ENCODE results near the gene TSSK2.

TSSK2 gene

DNA sequence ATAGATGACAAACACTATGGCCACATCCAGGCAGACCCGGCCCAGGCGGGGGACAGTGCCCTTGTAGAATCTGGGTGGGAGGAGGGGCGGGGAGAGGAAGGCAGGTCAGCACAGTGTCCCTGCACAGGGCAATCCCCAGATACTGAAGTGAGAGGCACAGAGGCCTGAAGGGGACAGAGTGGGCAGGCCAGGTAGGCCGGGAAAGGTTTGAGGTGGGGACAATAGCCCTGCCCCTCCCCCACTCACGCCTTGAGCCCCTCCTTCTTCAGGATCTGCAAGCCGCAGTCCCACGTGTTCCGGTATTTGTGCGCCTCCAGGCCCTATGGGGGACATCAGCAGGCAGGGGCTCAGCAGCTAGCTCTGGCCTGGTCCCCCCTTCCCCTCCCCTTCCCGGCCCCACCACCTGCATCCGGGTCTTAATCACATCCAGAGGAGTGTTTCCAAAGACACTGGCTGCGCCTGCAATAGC lies 45.1 kb downstream of the TSSK2 start:
- H3K36me3 Mint-ChIP-seq (ENCODE audit: insufficient read depth), result peaks cover 17% of the 10 kb centered on the region
- peak overlapping the region; percentile 38 to 60 for H3K27ac Mint-ChIP-seq
- H3K27me3 Mint-ChIP-seq, result no peaks in the 10 kb centered on the region
- ATAC-seq (replicated peaks) (no peak), DNase-seq (no peak)
- H3K9me3 Mint-ChIP-seq, result no peaks in the 10 kb centered on the region
- peak overlapping the region; percentile 59 to 68 for H3K4me3 Mint-ChIP-seq
- peaks cover 23 to 32% of the 10 kb centered on the region in 2 donors for H3K4me1 Mint-ChIP-seq (ENCODE audit: low read depth in 2 of 2)

DNA sequence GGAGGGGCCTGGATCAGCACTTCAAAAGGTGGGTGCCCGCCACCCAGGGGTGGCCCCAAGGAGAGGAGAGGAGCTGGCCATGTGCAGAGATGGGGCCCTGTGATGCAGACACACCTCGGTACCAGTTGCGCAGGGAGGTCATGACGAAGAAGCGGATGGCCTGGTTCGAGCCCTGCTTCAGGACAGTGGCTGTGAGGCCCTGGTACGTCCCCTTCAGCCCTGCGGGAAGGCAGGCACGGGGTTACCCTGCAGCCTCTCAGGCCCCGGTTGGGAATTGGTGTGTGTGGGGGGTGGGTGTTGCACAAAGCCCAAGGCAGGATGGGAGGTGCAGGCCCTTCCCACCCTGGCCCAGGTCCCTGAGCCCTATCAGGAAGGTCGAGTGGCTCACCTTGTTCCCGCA lies 45.6 kb downstream of the TSSK2 start:
- ATAC-seq (replicated peaks) (no peak), DNase-seq (no peak)
- Mint-ChIP-seq H3K4me1 (ENCODE audit: low read depth in 2 of 2) (peaks cover 23 to 32% of the 10 kb centered on the region in 2 donors), H3K9me3 (no peaks in the 10 kb centered on the region), H3K27ac (peak overlapping the region; percentile 38 to 60), H3K27me3 (no peaks in the 10 kb centered on the region), H3K4me3 (peak overlapping the region; percentile 59 to 68), H3K36me3 (ENCODE audit: insufficient read depth) (peaks cover 14% of the 10 kb centered on the region)

DNA sequence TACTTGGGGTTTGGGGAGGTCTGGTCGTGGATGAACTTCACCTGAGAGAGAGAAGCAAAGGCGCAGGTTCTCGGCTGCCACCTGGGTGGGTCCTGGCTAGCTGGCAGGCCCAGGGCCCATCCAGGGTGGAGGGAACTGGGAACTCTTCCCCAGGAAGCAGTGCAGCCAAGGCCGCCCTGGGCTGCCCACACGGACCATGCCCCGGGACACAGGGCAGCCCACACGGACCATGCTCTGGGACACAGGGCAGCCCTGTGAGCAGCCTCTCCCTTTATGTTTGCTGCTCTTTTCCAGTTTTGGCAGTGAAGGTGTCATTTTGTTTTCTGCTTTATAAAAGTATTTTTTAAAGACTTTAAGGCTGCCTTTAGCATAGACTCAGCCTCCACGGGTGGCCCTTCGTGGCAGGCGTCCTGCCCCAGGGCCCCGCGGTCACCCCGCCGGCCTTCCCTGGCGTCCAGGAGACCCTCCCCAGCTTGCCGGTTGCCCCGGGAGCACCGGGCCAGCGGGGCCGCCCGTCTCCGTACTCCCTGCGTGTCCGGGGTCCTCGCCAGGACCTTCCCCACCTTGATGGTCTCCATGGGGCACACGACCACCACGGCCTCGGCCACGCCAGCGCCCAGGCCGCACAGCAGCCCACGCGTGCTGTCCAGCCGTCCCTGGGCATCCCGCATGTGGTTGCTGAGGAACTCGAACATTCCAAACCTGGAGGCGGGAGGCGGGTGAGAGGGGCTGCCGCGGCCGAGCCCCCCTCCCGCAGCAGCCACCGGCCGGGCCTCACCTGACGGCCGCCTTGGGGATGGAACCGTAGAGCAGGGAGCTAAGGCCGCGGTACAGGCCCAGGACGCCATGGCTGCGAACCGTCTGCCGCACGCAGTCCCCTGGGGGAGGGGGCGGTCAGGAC lies 46.3 kb downstream of the TSSK2 start:
- DNase-seq (no peak), ATAC-seq (replicated peaks) (peak; percentile 2)
- Mint-ChIP-seq H3K27ac (peak overlapping the region; percentile 22 to 60), H3K27me3 (no peaks in the 10 kb centered on the region), H3K4me1 (ENCODE audit: low read depth in 2 of 2) (peaks cover 21 to 31% of the 10 kb centered on the region in 2 donors), H3K9me3 (no peaks in the 10 kb centered on the region), H3K36me3 (ENCODE audit: insufficient read depth) (peaks cover 9% of the 10 kb centered on the region), H3K4me3 (peak overlapping the region; percentile 59 to 68)

DNA sequence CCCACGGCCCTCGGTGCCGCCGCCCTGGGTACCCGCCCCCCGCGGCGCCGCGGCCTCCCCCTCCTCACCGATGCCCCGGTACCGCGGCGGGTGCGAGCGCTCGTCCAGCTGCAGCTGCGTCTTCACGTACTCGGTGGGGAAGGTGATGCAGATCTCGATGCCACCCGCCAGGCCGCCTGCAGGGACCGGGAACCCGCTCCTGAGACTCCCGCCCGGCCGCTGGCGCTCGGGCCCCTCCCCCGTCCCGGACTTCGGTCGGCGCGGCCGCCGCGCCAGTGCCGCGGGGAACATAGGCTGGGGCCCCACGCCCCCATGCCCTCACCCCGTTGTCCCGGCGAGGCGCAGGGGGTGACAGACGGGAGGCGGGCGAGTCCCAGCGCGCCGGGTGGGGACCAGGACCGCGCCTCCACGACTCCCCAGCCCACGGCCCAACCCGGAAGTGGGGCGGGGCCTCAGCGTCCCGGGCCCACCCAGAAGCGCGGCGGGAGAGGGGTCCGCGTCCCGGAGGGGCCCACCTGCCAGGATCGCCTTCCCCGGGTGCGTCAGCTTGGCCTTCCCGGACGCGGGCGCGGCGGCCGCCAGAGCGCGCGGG lies 47.1 kb downstream of the TSSK2 start:
- DNase-seq (peak; percentile 28 to 49 (median 41)), ATAC-seq (replicated peaks) (peak; percentile 66)
- Mint-ChIP-seq H3K36me3 (ENCODE audit: insufficient read depth) (peaks cover 9% of the 10 kb centered on the region), H3K4me1 (ENCODE audit: low read depth in 2 of 2) (peaks cover 17 to 26% of the 10 kb centered on the region in 2 donors), H3K4me3 (peak overlapping the region; percentile 59 to 68), H3K9me3 (no peaks in the 10 kb centered on the region), H3K27me3 (no peaks in the 10 kb centered on the region), H3K27ac (peak overlapping the region in 1 of 2 donors; percentile 17)

DNA sequence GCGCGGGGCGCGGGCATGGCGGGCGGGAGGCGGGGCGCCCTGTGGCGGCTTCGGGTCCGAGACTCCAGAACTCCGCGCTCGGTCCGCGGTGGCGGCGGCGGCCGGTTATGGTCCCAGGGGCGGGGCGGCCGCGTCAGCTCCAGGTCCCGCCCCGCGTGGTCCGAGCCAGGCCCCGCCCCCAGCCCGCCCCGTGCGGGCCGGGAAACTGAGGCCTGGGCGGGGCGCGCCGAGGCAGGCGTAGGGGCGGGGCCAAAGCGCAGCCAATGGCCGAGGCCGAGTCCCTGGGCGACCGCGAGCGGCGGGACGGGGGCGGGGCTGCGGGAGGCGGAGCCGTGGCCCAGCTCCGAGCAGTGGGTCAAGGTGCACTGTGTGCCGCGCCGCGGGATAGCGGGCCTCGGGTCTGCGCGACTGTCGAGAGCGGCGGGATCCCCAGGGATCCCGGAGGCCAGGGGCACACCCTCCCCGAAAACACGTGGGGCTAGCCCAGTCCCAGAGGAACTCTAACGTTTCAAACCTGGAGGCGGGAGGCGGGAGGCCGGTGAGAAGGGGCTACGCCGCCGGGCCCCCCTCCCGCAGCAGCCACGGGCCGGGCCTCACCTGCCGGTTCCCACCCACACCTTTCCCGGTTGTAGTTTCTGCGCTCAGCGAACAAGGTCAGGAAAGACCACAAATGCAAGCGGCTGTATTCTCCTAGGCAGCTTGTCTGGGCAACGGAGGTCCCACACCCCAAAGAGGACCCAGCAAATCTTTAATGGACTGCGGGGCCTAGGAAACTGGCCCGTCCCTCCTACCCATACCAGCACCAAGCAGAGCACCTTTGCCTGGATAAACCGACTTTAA lies 47.8 kb downstream of the TSSK2 start, which contains the start of gene SLC25A1:
Gene SLC25A1 (minus strand): TSS at position 80 of the 840 bp plus-strand sequence. CDS start 63 bp downstream, at position 17.
- peak; percentile 71 for ATAC-seq (replicated peaks)
- Mint-ChIP-seq H3K4me3 (peak within 1 kb of the TSS; percentile 81 to 83), H3K4me1 (ENCODE audit: low read depth in 2 of 2) (peaks cover 12 to 21% of the 10 kb centered on the region in 2 donors), H3K27ac (peak within 1 kb of the TSS; percentile 62 to 70), H3K9me3 (no peaks in the 10 kb centered on the region), H3K36me3 (ENCODE audit: insufficient read depth) (peaks cover 7% of the 10 kb centered on the region), H3K27me3 (no peaks in the 10 kb centered on the region)
- DNase-seq, result peak; percentile 38 to 55 (median 52)

DNA sequence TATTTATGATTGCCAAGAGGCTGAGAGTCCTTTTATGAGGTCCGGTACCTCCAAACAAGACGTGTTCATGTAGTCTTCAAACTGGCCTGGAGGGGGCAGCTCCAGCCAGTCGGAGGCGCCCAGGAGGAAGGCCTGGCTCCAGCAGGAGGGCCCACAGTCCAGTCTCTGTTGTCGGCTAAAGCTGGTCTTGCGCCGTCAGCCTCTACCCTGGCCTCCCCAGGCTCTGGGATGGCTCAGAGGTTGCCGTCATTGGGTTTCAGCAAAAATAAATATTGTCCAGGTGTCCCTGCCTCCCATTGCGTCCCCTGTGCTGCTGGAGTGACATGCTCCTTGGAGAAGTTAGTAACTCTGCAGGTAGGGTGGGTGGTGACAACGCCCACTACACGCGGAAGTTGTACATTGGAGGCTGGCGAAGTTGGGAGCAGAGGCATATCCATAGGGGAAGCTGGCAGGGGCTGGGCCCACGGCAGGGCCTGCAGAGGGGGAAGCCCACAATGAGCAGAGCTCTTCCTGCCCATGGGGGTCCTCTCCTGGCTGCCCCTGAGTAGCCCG lies 48.5 kb downstream of the TSSK2 start:
- peak; percentile 52 for ATAC-seq (replicated peaks)
- Mint-ChIP-seq H3K27me3 (peaks cover 0 to 4% of the 10 kb centered on the region in 2 donors), H3K9me3 (no peaks in the 10 kb centered on the region), H3K36me3 (ENCODE audit: insufficient read depth) (peaks cover 7% of the 10 kb centered on the region), H3K4me3 (peak overlapping the region; percentile 81 to 83), H3K4me1 (ENCODE audit: low read depth in 2 of 2) (peaks cover 12 to 21% of the 10 kb centered on the region in 2 donors), H3K27ac (peak overlapping the region; percentile 62 to 70)
- DNase-seq, result peak in 1 of 3 experiments; percentile 23

DNA sequence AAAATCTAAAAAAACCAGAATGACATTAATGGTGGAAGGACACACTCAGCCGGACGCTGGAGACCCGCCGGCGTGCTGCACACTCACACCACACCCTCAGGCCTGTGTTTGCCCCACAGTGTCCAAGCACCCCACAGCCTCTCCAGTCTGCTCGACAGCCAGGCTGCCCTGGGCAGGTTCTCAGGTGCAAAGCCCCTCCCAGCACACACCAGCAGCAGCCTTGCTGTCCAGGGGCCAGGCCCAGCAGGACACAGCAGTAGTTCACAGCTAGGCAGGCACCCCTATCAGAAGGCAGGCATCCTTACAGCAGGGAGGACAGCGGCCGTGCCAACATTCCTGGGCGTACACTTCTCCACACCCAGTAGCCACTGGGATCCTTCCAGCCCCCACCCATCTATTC lies 49.1 kb downstream of the TSSK2 start:
- H3K4me3 Mint-ChIP-seq, result no peak overlapping the region
- H3K9me3 Mint-ChIP-seq, result no peaks in the 10 kb centered on the region
- DNase-seq (no peak), ATAC-seq (replicated peaks) (no peak)
- no peak overlapping the region for H3K27ac Mint-ChIP-seq
- H3K36me3 Mint-ChIP-seq (ENCODE audit: insufficient read depth), result peaks cover 7% of the 10 kb centered on the region
- H3K27me3 Mint-ChIP-seq, result peaks cover 0 to 10% of the 10 kb centered on the region in 2 donors
- peaks cover 12 to 21% of the 10 kb centered on the region in 2 donors for H3K4me1 Mint-ChIP-seq (ENCODE audit: low read depth in 2 of 2)

DNA sequence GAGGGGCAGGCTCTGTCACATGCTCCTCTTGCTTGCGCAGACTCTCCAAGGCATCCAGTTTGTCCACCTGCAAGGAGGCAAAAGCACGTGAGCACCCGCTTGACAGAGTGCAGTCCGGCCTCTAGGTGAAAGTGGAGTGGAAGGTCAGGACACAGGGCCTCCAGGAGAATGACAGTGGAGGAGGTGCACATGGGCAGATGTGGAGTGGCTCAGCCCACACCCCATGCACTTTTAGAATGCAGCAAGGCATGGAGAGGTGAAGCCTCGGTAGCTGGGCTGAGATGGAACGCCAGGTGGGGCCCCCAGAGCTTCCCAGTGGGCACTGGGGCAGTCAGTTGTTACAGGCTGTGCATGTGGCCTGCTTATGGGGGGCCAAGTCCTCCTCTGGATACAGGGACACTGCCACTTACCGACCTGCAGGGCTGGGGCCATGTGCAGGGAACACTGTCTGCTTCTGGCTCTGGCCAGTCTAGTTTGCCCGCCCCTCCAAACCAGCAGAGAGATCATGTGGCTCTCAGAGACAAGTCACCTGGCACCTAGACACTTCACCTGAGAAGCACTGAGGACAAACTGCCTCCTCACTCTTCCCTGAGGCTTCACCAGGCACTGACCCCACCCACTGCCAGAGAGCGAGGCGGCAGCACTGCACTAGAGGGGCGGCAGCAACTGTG lies 49.8 kb downstream of the TSSK2 start:
- Mint-ChIP-seq H3K9me3 (no peaks in the 10 kb centered on the region), H3K27me3 (peaks cover 0 to 10% of the 10 kb centered on the region in 2 donors), H3K27ac (peak overlapping the region; percentile 12 to 26), H3K36me3 (ENCODE audit: insufficient read depth) (peaks cover 4% of the 10 kb centered on the region), H3K4me1 (ENCODE audit: low read depth in 2 of 2) (peaks cover 12 to 21% of the 10 kb centered on the region in 2 donors), H3K4me3 (no peak overlapping the region)
- no peak for ATAC-seq (replicated peaks)
- no peak for DNase-seq

DNA sequence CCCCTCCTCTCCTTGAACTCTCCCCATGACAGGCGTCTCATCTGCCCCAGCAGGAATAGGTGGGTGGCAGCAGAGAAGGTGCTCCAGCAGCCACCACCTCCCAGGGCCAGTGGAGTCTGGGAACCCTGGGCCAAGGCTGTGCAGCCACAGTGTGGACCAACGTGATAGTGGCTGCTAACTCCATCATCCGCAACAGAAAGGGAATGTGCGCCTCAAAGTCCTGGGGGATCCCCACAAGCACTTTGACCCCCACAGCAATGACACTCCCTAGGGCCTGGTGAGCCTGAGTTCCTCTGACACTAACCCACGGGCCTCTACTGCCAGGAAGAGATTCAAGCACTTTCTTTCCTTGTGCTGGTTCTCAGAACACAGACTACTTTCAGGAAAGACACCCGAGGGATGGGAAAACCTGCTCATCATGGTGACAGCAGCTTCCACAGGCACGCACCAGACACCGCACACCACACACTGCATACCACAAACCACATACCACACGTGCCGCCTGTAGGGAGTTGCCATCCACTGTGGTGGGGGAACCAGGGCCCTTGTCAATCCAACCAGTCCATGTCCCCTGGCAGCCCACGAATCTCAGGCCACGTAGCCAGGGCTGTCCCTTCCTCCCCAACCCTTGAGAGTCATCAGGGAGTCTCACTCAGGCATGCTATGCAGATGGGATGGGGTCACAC lies 50.8 kb downstream of the TSSK2 start:
- Mint-ChIP-seq H3K4me3 (no peak overlapping the region), H3K9me3 (no peaks in the 10 kb centered on the region), H3K36me3 (ENCODE audit: insufficient read depth) (peaks cover 6% of the 10 kb centered on the region), H3K4me1 (ENCODE audit: low read depth in 2 of 2) (peaks cover 11 to 16% of the 10 kb centered on the region in 2 donors), H3K27ac (peak overlapping the region in 1 of 2 donors; percentile 66), H3K27me3 (peaks cover 0 to 10% of the 10 kb centered on the region in 2 donors)
- no peak for ATAC-seq (replicated peaks)
- DNase-seq, result no peak
